ENCODE data around the gene NACA. TPM values are rescaled to one million over a fixed set of nuclear protein-coding genes. Genes with fewer than 3 reads are reported as not detected.
"Not testable (repeated sequence)": the region's sequence is repeated elsewhere in the genome, so short reads cannot be mapped to it uniquely, and the experiment has no call there.

Gene NACA
- total RNA-seq, 1 donor from 2014 or later = 1,104 TPM

DNA sequence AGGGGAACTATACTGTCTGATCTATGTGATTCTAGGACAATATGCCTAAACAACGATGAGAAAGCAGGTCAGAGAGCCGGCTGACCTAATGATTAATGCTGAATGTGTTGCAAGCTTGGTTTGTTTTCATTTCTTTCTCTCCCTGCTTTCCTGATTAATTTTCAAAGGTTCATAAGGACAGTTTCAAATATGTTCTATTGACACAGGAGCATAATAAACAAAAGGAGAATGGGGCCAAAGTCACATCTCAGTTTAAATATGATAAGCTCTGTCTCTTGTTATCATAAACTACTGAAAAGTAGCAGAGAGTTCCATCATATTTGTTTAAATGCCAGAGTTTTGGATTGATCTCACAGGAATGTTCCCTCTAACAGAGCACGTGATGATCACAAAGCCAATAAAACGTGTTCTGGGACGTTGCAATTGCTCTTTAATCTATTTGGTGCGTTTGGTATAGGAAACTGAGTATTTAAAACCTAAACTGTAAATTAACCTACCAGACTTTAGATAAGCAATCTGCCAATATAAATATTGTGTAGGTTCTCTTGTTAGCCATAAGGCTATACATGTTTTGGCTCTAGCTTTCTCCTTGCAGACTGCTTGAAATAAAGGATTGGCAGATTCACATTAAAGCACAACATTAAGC is 34.3 kb upstream of the NACA start:
- TF ChIP-seq CTCF (IDR thresholded peaks at IDR 0.05) = no peak
- Mint-ChIP-seq H3K4me1 (no peaks in the 10 kb centered on the region), H3K9me3 (peaks cover 3% of the 10 kb centered on the region), H3K27me3 (no peaks in the 10 kb centered on the region), H3K36me3 (ENCODE audit: low read depth) (no peaks in the 10 kb centered on the region), H3K27ac (no peak overlapping the region), H3K4me3 (no peak overlapping the region)
- ATAC-seq (ENCODE audit: low read depth) (no peak), DNase-seq (no peak)
- CTCF ChIA-PET = interaction anchor here (1.2 to 8.6 kb wide), 3 partner anchors 228 to 353 kb away, joined by 4 to 68 read pairs (median 20); no protein-coding TSS in a partner anchor
- POLR2A ChIA-PET = interaction anchor here (0.6 kb wide), 1 partner anchor 10 kb away, joined by 4 read pairs; no protein-coding TSS in a partner anchor
- intact Hi-C loops (cut with micrococcal nuclease) = loop anchor here (5.0 kb wide), 1 partner anchor 248 kb away; the partner anchor contains the start of gene ZBTB39

GRCh38 chr12:56758728-56759262 is 33.7 kb upstream of the NACA start:
- intact Hi-C loops (cut with micrococcal nuclease) = loop anchor here (5.0 kb wide), 1 partner anchor 249 kb away; the partner anchor contains the start of gene ZBTB39
- CTCF ChIA-PET = interaction anchor here (0.8 to 8.6 kb wide), 4 partner anchors 229 to 353 kb away, joined by 4 to 68 read pairs (median 12); no protein-coding TSS in a partner anchor
- H3K4me3 Mint-ChIP-seq = no peak overlapping the region
- H3K27ac Mint-ChIP-seq = no peak overlapping the region
- peaks cover 3% of the 10 kb centered on the region for H3K9me3 Mint-ChIP-seq
- no peak for TF ChIP-seq CTCF (IDR thresholded peaks at IDR 0.05)
- H3K27me3 Mint-ChIP-seq = no peaks in the 10 kb centered on the region
- no peaks in the 10 kb centered on the region for H3K36me3 Mint-ChIP-seq (ENCODE audit: low read depth)
- DNase-seq = no peak
- no peaks in the 10 kb centered on the region for H3K4me1 Mint-ChIP-seq
- POLR2A ChIA-PET = no interaction called here
- ATAC-seq (ENCODE audit: low read depth) = no peak

DNA sequence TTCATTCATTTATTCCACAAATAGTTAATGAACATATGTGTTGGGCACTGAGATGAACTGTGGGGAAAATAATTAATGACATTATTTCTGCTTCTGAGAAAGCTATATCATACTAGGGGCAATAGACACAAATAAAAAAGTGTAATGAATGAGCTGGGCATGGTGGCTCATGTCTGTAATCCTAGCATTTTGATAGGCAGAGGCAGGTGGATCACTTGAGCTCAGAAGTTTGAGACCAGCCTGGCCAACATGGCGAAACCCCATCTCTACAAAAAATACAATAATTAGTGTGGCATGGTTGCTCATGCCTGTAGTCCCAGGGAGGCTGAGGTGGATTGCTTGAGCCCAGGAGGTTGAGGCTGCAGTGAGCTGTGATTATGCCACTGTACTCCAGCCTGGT is 32.9 kb upstream of the NACA start:
- ATAC-seq (ENCODE audit: low read depth); H3K27me3 Mint-ChIP-seq; DNase-seq; H3K4me3 Mint-ChIP-seq; H3K36me3 Mint-ChIP-seq (ENCODE audit: low read depth); H3K9me3 Mint-ChIP-seq; H3K27ac Mint-ChIP-seq; H3K4me1 Mint-ChIP-seq; POLR2A ChIA-PET: not testable (repeated sequence)
- CTCF ChIA-PET = interaction anchor here (0.7 to 8.6 kb wide), 6 partner anchors 17 to 305 kb away, joined by 3 to 68 read pairs (median 4); no protein-coding TSS in a partner anchor
- intact Hi-C loops (cut with micrococcal nuclease) = loop anchor here (1.0 to 5.0 kb wide), 5 partner anchors 229 to 425 kb away; partner anchors contain the start of gene ZBTB39

DNA sequence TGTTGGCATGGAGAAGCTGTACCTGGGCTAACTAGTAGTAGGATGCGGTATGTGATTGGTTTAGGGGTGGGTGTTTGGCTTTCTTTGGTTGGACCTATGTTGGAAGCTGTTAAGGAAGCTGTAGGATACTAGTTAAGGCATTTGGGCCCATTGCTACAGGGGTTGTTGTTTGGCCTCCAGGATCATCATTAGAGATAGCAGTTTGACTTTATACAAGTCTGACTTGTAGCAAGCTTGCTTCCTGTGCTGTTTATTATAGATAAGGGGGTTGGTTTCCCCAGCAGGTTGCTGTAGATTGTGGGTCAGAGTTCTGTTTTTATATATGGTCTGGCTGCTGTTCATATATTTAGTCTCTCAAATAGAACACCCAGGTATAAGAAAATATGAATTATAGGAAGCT is 28.5 kb upstream of the NACA start:
- Mint-ChIP-seq H3K27me3 (no peaks in the 10 kb centered on the region), H3K27ac (no peak overlapping the region), H3K9me3 (no peaks in the 10 kb centered on the region), H3K36me3 (ENCODE audit: low read depth) (peaks cover 4% of the 10 kb centered on the region), H3K4me3 (no peak overlapping the region), H3K4me1 (peaks cover 32% of the 10 kb centered on the region)
- CTCF ChIA-PET = interaction anchor here (1.4 to 8.6 kb wide), 3 partner anchors 234 to 358 kb away, joined by 5 to 68 read pairs (median 7); partner anchors contain the start of gene STAT6
- DNase-seq = no peak
- intact Hi-C loops (cut with micrococcal nuclease) = no loop called here
- no peak for TF ChIP-seq CTCF (IDR thresholded peaks at IDR 0.05)
- no peak for ATAC-seq (ENCODE audit: low read depth)
- POLR2A ChIA-PET = interaction anchor here (0.6 to 1.9 kb wide), 3 partner anchors 28 to 358 kb away, joined by 3 to 10 read pairs (median 10); partner anchors contain the start of genes NACA and STAT6

DNA sequence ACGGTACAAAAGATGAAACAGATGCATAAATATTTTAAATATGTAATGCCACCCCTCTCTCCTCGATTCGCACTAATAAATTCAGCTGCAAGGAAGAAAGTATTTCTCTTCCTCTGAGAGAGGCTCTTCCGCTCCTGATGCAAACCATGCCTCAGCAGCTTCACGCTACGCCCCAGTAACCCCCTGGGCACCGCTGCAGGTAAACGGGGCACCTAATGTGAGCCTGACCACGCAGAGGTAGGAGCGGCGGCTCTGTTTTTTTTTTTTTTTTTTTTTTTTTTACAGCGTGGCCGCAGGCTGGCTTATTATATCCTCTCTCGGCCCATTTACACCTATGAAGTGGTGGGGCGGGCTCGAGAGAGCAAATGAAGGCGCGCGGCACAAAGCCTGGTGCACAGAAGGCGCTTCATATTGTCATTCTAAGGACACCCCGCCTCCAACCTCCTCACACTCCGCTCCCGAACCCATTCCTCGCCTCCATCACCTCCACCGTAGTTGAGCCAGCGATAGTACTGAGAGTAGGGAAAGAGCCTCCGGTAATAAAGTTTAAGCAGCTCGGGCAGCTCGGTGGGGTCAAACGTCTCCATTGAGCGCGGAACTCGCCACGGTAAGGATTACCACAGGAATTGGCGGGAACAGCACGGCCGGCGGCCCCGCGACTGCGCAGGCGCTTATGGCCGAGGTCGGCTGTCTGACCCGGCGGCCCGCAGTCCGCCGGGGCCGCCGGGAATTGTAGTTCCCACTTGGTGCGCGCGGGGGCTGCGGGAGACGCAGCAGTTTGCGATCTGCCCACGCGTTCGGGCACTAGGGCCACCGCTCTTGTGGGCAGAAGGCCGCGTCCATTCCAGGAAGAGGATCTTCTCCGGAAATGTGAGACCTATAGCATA is 26.9 kb upstream of the NACA start, which contains the start of gene PRIM1:
Gene PRIM1 (minus strand): TSS at position 612 of the 887 bp plus-strand sequence. CDS start 25 bp downstream, at position 587.
- peaks cover 43% of the 10 kb centered on the region for H3K4me1 Mint-ChIP-seq
- peaks cover 9% of the 10 kb centered on the region for H3K36me3 Mint-ChIP-seq (ENCODE audit: low read depth)
- H3K27ac Mint-ChIP-seq = peak within 1 kb of the TSS; percentile 94
- DNase-seq = peak; percentile 81
- ATAC-seq (ENCODE audit: low read depth) = peak; percentile 83
- no peak for TF ChIP-seq CTCF (IDR thresholded peaks at IDR 0.05)
- ChIA-PET POLR2A (interaction anchor here (0.6 to 1.9 kb wide), 17 partner anchors 12 to 848 kb away, joined by 3 to 17 read pairs (median 6); partner anchors contain the start of genes NACA, PTGES3 and STAT6), CTCF (interaction anchor here (0.5 to 2.3 kb wide), 4 partner anchors 179 to 360 kb away, joined by 3 to 7 read pairs (median 4); partner anchors contain the start of gene STAT6)
- H3K27me3 Mint-ChIP-seq = no peaks in the 10 kb centered on the region
- intact Hi-C loops (cut with micrococcal nuclease) = loop anchor here (1.0 to 2.0 kb wide), 5 partner anchors 27 to 336 kb away; partner anchors contain the start of genes BAZ2A, NACA and PTGES3
- H3K4me3 Mint-ChIP-seq = peak within 1 kb of the TSS; percentile 96
- no peaks in the 10 kb centered on the region for H3K9me3 Mint-ChIP-seq

- POLR2A ChIA-PET = interaction anchor here (0.6 to 1.6 kb wide), 4 partner anchors 25 to 770 kb away, joined by 3 to 17 read pairs (median 6); partner anchors contain the start of genes NACA and PTGES3
- Mint-ChIP-seq H3K4me1 (peaks cover 43% of the 10 kb centered on the region), H3K36me3 (ENCODE audit: low read depth) (peaks cover 17% of the 10 kb centered on the region), H3K27ac (peak overlapping the region; percentile 94)
- intact Hi-C loops (cut with micrococcal nuclease) = loop anchor here (2.0 kb wide), 1 partner anchor 114 kb away; no protein-coding TSS in a partner anchor
- DNase-seq; ATAC-seq (ENCODE audit: low read depth); CTCF ChIA-PET; H3K9me3 Mint-ChIP-seq; H3K27me3 Mint-ChIP-seq; H3K4me3 Mint-ChIP-seq: not testable (repeated sequence)
Observed at GRCh38 chr12:56750596-56750995, 25.5 kb upstream of the NACA start.
